ENCODE measurements around the gene FOS.
"Not testable (repeated sequence)": the region's sequence is repeated elsewhere in the genome, so short reads cannot be mapped to it uniquely, and the experiment has no call there.

FOS gene

GRCh38 chr14:75278422-75279152 lies at the start of gene FOS:
FOS (plus strand) TSS chr14:75278828; CDS start chr14:75278983, 155 bp downstream.
- DNase-seq (peak; percentile 88), ATAC-seq (peak; percentile 83)

GRCh38 chr14:75229661-75230139 lies 48.9 kb upstream of the FOS start:
- DNase-seq (no peak), ATAC-seq (no peak)

- DNase-seq: peak; percentile 49
These were observed 48.4 kb upstream of the FOS start for GRCh38 chr14:75230140-75230792.

GRCh38 chr14:75231320-75231719 lies 47.3 kb upstream of the FOS start:
- ATAC-seq: no peak
- no peak for DNase-seq

More at GRCh38 chr14:75230140-75230792, 48.4 kb upstream of the FOS start:
- peak; percentile 85 for ATAC-seq

- ATAC-seq (no peak), DNase-seq (no peak)
These were observed 46.4 kb upstream of the FOS start for GRCh38 chr14:75232191-75232590.

- no peak for DNase-seq
- no peak for ATAC-seq
These were observed 46.0 kb upstream of the FOS start for GRCh38 chr14:75232597-75232996.

GRCh38 chr14:75234173-75235115 lies 44.2 kb upstream of the FOS start:
- no peak for ATAC-seq
- no peak for DNase-seq

GRCh38 chr14:75235198-75235597 lies 43.4 kb upstream of the FOS start:
- ATAC-seq, DNase-seq: not testable (repeated sequence)

- no peak for DNase-seq
- ATAC-seq: no peak
These were observed 42.2 kb upstream of the FOS start for GRCh38 chr14:75236467-75236866.

- ATAC-seq: no peak
These were observed 41.7 kb upstream of the FOS start for GRCh38 chr14:75236901-75237419.

GRCh38 chr14:75238756-75239455 lies 39.7 kb upstream of the FOS start:
- ATAC-seq (no peak), DNase-seq (no peak)

More at GRCh38 chr14:75236901-75237419, 41.7 kb upstream of the FOS start:
- no peak for DNase-seq

GRCh38 chr14:75240781-75241180 lies 37.8 kb upstream of the FOS start:
- DNase-seq: no peak
- no peak for ATAC-seq

GRCh38 chr14:75242546-75243273 lies 35.9 kb upstream of the FOS start:
- DNase-seq: no peak
- ATAC-seq: no peak

GRCh38 chr14:75244121-75244520 lies 34.5 kb upstream of the FOS start:
- ATAC-seq: no peak
- DNase-seq: no peak

- ATAC-seq (no peak), DNase-seq (no peak)
These were observed 31.9 kb upstream of the FOS start for GRCh38 chr14:75246546-75247285.

- ATAC-seq: peak; percentile 41
- DNase-seq: peak; percentile 70
These were observed 31.2 kb upstream of the FOS start for GRCh38 chr14:75247286-75247922.

- no peak for DNase-seq
These were observed 30.7 kb upstream of the FOS start for GRCh38 chr14:75247939-75248338.

GRCh38 chr14:75249251-75249957 lies 29.2 kb upstream of the FOS start:
- peak; percentile 80 for DNase-seq
- peak; percentile 94 for ATAC-seq

More at GRCh38 chr14:75247939-75248338, 30.7 kb upstream of the FOS start:
- no peak for ATAC-seq

- ATAC-seq: no peak
- no peak for DNase-seq
These were observed 28.7 kb upstream of the FOS start for GRCh38 chr14:75249958-75250336.

Data from stimulated activated naive CD8-positive, alpha-beta T cell treated with anti-CD3 and anti-CD28 coated beads, Interleukin-15, Interleukin-2, amounts not matched to agents 100 U/mL and 50 U/mL, for 24 hours (primary cell).